ACC112 (cell line): Measurements from ENCODE around the gene ACVR1.
"Not testable (repeated sequence)": the region's sequence is repeated elsewhere in the genome, so short reads cannot be mapped to it uniquely, and the experiment has no call there.

Source experiments
- H2AFZ ChIP-seq: fragments of 200-600 bp; sonication (generic); one replicate; pipeline ENCODE4 v1.6.0; 2017; ENCODE audit warnings: antibody characterized with exemption, low read length; ENCODE audit not compliant: unreplicated experiment
- H3K27ac ChIP-seq: fragments of 200-600 bp; sonication (generic); 2 replicates; pipeline ENCODE4 v1.5.1; 2014; ENCODE audit warnings: low read depth, mild to moderate bottlenecking, antibody characterized with exemption, low read length, moderate library complexity
- H3K27me3 ChIP-seq: fragments of 200-600 bp; sonication (generic); 2 replicates; pipeline ENCODE4 v1.6.1; 2014; ENCODE audit warnings: mild to moderate bottlenecking, antibody characterized with exemption, low read length, moderate library complexity, mixed read lengths; ENCODE audit not compliant: insufficient read depth
- H3K36me3 ChIP-seq: fragments of 200-600 bp; sonication (generic); 2 replicates; pipeline ENCODE4 v1.6.1; 2016; ENCODE audit warnings: mild to moderate bottlenecking, antibody characterized with exemption, low read length, moderate library complexity, mixed read lengths; ENCODE audit not compliant: insufficient read depth
- H3K4me1 ChIP-seq: fragments of 200-600 bp; sonication (generic); one replicate; pipeline ENCODE4 v1.6.1; 2016; ENCODE audit warnings: low read length, mixed read lengths; ENCODE audit not compliant: insufficient read depth, unreplicated experiment, control insufficient read depth
- H3K4me3 ChIP-seq: fragments of 200-600 bp; sonication (generic); 2 replicates; pipeline ENCODE4 v1.5.1; 2014; ENCODE audit warnings: mild to moderate bottlenecking, low read depth, low read length
- H3K79me2 ChIP-seq: fragments of 200-600 bp; sonication (generic); one replicate; pipeline ENCODE4 v1.6.0; 2016; ENCODE audit warnings: low read length; ENCODE audit not compliant: control insufficient read depth, unreplicated experiment, insufficient read depth

The ACVR1 gene

DNA sequence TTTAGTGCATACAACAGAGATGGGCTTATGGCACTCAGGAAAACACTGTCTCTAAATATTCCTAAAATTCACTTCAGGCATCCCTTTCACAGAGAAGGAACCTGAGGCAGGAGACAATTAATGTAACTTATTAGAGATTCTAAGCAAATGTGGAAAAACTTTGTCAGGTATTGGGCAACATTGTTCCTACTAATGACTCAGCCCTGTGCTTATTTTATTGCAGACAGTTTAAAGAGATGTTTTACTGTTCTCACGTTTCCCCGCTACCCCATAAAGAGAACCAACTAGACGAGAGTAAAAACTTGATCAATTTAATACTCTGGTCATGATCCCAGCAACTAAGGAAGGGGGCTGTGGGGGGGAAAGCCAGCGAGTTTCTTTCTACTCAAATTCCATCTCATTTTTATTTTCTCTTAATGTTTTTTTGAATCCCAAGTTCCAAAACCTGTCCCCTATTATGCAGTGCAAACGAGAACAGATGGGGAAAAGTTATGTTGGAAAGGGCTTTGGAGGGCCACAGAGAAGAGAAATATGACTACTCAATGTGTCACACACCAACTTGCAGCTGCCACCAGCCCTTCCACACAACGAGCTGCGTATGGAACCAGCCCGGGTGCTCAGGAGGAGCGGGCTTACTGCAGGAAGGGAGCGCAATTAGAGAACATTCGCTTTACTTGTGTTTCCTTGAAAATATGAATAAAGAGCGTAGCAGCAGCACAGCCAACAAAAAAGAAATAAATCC, 18.7 kb upstream of the ACVR1 start:
- Histone ChIP-seq H3K79me2 (no peaks in the 10 kb centered on the region), H3K4me1 (peaks cover 27% of the 10 kb centered on the region), H2AFZ (no peak overlapping the region), H3K27ac (peak overlapping the region; percentile 38), H3K36me3 (no peaks in the 10 kb centered on the region), H3K4me3 (no peak overlapping the region), H3K27me3 (no peaks in the 10 kb centered on the region)

GRCh38 chr2:157893611-157894010, 17.5 kb upstream of the ACVR1 start:
- no peak overlapping the region for H3K4me3 ChIP-seq
- no peak overlapping the region for H2AFZ ChIP-seq
- H3K4me1 ChIP-seq: peaks cover 23% of the 10 kb centered on the region
- no peaks in the 10 kb centered on the region for H3K79me2 ChIP-seq
- H3K36me3 ChIP-seq: no peaks in the 10 kb centered on the region
- no peak overlapping the region for H3K27ac ChIP-seq
- H3K27me3 ChIP-seq: no peaks in the 10 kb centered on the region

GRCh38 chr2:157891643-157892041, 15.5 kb upstream of the ACVR1 start:
- no peaks in the 10 kb centered on the region for H3K27me3 ChIP-seq
- H3K27ac ChIP-seq: no peak overlapping the region
- no peaks in the 10 kb centered on the region for H3K79me2 ChIP-seq
- H3K36me3 ChIP-seq: no peaks in the 10 kb centered on the region
- peaks cover 23% of the 10 kb centered on the region for H3K4me1 ChIP-seq
- H2AFZ ChIP-seq: no peak overlapping the region
- no peak overlapping the region for H3K4me3 ChIP-seq

GRCh38 chr2:157890969-157891642, 15.0 kb upstream of the ACVR1 start:
- H3K79me2 ChIP-seq: no peaks in the 10 kb centered on the region
- no peaks in the 10 kb centered on the region for H3K27me3 ChIP-seq
- no peaks in the 10 kb centered on the region for H3K36me3 ChIP-seq
- no peak overlapping the region for H3K27ac ChIP-seq
- H3K4me1 ChIP-seq: peaks cover 23% of the 10 kb centered on the region
- H3K4me3 ChIP-seq: no peak overlapping the region
- no peak overlapping the region for H2AFZ ChIP-seq

GRCh38 chr2:157887946-157888345, 11.8 kb upstream of the ACVR1 start:
- Histone ChIP-seq H3K27me3 (no peaks in the 10 kb centered on the region), H2AFZ (peak overlapping the region; percentile 45), H3K4me3 (no peak overlapping the region), H3K79me2 (no peaks in the 10 kb centered on the region), H3K27ac (no peak overlapping the region), H3K36me3 (no peaks in the 10 kb centered on the region), H3K4me1 (peaks cover 6% of the 10 kb centered on the region)

GRCh38 chr2:157884533-157884932, 8.4 kb upstream of the ACVR1 start:
- not testable (repeated sequence) for H3K27me3 ChIP-seq, H3K4me3 ChIP-seq, H3K27ac ChIP-seq, H3K4me1 ChIP-seq, H3K79me2 ChIP-seq, H3K36me3 ChIP-seq, H2AFZ ChIP-seq

DNA sequence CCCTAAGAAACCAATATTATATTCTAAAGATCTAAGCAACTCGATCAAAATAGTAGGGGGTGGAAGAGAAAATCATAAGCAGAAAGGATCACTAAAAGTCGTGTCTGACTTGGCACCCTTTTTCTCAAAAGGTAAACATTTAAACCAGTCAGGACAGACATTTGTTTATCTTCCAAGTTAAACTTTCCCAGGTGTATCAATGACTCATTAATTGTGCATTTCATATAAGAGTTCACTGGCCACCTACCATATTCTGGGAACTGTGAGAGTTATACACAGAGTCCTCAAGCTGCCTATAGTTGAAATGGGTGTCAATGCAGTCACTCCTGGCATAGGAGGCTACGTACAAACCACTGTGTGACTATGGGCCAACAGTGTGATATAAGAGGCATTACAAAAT, 4.8 kb upstream of the ACVR1 start:
- Histone ChIP-seq H3K4me3 (no peak overlapping the region), H2AFZ (no peak overlapping the region)

DNA sequence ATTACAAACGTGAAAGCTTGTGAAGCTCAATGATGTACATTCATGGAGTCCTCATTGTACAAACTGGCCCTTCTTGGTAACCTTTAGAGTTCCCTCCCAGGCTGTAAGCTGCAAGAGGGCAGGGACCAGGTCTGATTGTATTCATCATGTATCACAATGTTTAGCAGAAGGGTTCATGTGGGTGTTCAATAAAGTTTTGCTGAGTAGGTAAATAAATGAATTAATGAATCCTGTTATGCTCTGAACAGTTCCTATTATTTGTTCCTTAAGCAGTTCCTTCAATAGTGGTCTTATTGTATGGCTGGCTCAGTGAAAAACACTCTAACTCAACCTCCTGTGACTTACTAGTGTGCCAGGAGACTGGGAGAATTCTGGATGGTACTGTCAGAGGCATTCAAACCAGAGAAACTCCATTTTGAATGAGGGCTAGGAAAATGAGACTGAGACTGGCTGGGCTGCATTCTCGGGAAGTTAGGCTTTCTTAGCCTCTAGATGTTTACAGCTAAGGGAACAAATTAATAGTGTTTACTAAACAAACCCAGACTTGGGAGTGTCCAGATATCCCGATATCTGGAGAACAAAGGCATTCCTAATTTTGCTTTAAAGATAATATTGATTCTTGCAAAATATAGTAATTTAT, 1.8 kb upstream of the ACVR1 start:
- no peak overlapping the region for H2AFZ ChIP-seq
- no peaks in the 10 kb centered on the region for H3K27me3 ChIP-seq
- peaks cover 19% of the 10 kb centered on the region for H3K79me2 ChIP-seq
- H3K36me3 ChIP-seq: no peaks in the 10 kb centered on the region
- no peak overlapping the region for H3K4me3 ChIP-seq
- no peak overlapping the region for H3K27ac ChIP-seq
- peaks cover 19% of the 10 kb centered on the region for H3K4me1 ChIP-seq

More for the DNA sequence above, 4.8 kb upstream of the ACVR1 start:
- Histone ChIP-seq H3K27ac (no peak overlapping the region), H3K36me3 (no peaks in the 10 kb centered on the region), H3K79me2 (no peaks in the 10 kb centered on the region), H3K4me1 (peaks cover 4% of the 10 kb centered on the region), H3K27me3 (no peaks in the 10 kb centered on the region)

GRCh38 chr2:157876786-157877138, 632 bp upstream of the ACVR1 start:
- H2AFZ ChIP-seq: peak overlapping the region; percentile 92
- no peaks in the 10 kb centered on the region for H3K27me3 ChIP-seq
- H3K4me3 ChIP-seq: peak overlapping the region; percentile 93
- no peak overlapping the region for H3K27ac ChIP-seq
- peaks cover 30% of the 10 kb centered on the region for H3K79me2 ChIP-seq
- no peaks in the 10 kb centered on the region for H3K36me3 ChIP-seq
- H3K4me1 ChIP-seq: peaks cover 19% of the 10 kb centered on the region

GRCh38 chr2:157875641-157876065, 477 bp downstream of the ACVR1 start:
- no peak overlapping the region for H2AFZ ChIP-seq
- peaks cover 19% of the 10 kb centered on the region for H3K4me1 ChIP-seq
- H3K27me3 ChIP-seq: no peaks in the 10 kb centered on the region
- H3K36me3 ChIP-seq: 0 out of 2 replicates have a peak, but pooled peaks cover 2% of the 10 kb centered on the region
- H3K4me3 ChIP-seq: peak overlapping the region; percentile 93
- H3K27ac ChIP-seq: peak overlapping the region; percentile 84; the same call in 1 of the 2 replicates
- peaks cover 41% of the 10 kb centered on the region for H3K79me2 ChIP-seq
